ENCODE measurements around the gene BRD1.

BRD1 gene

DNA sequence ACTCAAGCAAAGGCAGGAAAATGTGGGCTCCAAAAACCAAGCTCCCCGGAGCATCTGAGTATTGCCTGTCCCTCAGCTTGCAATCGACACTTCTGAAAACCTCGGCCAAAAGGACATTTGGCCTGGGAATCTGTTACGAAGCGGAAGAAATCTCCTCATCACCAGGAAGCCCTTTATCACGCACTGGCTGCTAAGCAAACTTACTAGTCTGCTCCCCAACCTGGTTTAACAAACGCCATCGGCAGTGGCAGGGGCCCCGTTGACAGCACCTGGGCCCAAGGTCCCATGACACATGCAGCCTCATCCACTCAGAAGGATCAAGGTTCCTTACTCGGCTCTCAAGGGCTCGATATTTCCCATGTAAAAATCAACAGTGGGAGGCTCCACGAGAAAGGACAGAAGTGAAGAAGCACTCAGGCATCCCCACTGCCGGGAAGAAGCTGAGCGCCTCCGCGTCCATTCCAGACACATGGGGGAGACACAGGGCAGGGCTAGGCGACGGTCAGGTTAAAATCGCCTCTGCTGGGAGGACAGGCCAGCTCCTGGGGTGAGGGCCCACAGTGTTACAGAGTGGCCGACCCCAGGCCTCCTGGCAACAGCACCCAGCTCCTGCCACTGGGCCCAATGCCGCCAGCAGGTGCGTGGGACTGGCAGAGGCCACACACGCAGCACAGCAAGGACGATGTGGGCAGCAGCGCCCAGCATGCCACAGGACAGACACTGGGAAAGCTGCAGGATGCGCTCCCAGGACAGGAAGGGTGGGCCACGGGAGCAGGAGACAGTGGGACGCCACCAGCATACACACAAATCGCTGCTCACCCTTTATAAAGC is 27.1 kb downstream of the BRD1 start:
- no peak for DNase-seq

DNA sequence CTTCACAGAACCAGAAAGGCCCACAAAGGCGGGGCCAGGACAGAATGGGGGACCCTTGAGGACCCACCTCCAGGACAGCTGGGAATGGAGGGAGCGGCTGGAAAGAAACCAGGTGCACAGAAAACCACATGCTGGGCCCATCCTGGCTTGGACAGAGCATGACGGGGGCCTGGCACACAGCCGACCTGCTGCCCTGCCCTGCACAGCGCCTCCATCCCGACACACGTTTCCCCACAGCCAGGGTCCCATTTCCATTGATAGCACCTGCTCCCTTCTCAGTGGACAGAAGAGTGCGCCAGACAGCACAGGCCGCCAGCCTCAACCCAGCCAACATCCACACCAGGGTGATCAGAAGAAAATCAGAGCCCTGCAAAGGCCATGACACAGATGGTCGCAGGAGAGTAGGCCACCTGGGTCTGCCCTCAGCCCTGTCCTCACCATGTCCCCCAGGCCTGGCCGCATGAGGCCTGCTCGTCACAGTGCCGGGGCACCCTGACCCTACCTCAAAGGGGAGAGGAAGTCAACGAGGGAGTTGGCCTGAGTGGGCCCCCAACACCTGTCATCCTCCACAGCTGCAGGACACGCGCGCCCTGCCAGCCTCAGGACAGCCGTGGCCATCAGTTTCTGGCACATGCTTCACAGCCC is 28.1 kb downstream of the BRD1 start:
- DNase-seq: no peak

DNA sequence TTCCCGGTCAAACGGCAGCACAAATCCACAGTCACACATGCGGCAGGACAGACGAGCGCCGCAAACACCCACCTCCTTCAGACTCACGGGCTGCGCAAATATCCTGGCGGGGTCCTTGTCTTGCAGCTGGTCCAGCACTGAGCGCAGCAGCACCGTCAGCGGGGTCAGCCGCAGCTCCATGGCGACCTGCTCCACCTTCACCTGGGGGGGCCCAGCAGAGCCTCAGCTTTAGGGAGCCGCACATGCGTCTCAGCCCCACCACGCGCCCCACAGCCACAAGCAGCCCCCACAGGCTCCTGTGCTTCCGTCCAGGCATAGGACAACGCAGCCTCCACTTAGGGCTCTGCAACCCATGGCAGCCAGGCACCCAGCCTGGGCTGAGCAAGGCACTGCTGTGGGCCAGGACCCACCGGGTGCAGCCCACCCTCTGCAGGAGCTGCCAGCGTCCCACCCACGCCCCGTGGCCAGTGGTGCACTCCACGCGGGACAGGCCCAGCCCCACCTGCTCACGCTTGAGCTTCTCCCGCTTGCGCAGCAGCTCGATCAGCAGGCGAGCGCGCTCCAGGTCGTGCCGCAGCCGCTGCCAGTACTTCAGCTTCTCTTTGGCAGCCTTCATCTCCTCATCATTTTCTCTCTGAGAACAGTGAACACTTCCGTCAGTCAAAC is 29.1 kb downstream of the BRD1 start:
- DNase-seq: no peak

DNA sequence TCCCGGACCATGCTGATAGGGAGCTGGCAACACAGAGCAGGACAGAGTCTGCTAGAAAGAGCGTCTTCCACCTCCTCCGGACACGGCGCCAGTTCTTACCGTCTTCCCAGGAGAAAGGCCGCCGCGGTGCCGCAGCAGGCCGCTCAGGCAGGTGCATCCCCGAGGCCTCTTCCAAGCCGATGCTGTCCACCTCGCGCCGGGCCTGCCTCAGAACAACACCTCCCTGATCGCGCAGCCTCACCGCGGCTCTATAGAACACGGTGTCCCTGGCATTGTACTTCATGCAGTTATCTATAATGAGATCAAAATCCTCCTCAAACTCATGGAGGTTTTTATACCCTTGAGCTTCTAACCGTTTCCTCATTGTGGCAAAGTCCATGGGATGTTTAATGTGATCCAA is 30.0 kb downstream of the BRD1 start:
- no peak for DNase-seq

DNA sequence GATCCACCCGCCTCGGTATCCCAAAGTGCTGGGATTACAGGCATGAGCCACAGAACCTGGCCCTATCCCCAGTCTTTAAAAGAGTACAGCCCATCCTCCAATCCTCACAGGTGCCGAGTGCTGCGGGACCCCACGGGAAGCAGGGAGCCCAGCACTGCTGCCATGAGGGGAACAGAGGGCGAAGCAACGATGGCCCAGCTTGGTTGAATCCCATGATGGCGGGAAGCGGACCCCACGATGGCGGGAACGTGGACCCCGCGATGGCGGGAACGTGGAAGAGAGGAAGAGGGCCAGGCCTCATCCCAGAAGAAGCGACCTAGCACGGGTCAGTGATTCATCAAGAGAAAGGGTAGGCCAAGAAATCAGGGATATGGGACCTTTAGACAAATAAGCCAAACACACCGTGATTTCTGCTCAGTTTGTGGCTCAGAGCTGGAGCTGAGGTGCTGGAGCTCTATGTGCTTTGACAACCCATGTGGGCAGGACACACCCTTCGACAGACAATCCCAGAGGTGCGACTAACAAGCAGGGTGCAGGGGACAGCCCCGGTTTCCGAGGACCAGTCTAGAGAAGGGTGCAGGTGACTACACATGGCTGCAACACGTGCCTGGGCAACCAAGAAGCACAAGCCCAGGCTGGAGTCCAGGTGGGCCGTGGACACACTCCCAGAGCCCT is 30.9 kb downstream of the BRD1 start:
- no peak for DNase-seq

DNA sequence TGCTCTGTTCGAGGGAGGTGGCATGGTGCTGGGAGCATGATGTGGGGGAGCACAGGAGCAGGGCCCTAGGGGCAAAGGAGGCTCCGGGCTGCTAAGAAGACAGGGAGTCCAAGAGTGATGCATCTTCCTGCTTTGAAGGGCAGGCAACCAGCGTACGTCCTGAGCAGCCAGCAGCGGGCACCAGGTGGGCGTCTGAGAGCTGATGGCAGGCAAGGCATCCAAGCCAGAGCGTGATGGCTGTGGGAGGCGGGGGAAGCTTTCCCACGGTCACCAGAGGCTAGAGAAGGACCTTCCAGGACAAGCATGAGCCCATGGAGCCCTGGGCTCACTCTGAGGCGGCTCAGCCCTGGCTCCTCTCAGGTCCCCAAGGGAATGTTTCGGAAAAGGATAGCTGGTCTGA is 32.2 kb downstream of the BRD1 start:
- DNase-seq: no peak

DNA sequence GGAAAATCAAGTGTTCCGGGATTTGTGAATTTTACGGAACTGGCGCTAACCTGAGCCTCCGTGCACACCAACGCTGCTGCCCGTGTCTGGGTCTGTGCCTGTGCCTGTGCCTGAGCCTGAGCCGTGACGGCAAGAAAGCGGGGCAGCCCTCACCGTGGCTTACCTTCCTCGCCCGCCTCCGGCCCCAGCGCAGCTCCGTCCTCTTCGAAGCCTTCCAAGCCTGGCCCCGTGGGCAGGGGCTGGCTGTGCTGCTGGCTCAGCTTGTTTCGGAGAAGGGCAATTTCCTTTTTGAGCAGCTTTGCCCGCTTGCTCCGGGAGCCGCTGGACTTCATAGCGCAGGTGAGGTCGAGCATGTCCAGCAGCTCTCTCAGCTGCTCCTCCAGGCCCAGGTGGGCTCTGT is 33.8 kb downstream of the BRD1 start:
- DNase-seq: no peak

DNA sequence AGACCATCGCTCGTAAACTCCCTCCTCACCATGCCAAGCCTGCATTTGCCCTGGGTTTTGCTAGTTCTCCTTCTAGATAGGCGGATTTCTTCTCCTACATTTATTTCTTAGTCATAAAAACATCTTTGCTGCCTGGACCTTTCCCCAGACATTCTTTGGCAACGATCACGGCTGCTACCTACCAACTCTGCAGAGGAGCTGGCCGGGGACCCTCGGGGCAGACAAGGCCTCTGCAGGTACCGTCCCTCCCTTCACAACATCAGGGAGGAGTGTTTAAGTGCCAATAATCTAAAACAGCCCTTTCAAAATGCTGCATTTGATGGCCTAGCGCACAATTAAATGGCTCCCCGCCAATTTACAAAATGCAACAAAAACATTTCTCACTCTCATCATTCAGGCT is 34.4 kb downstream of the BRD1 start:
- DNase-seq: no peak

DNA sequence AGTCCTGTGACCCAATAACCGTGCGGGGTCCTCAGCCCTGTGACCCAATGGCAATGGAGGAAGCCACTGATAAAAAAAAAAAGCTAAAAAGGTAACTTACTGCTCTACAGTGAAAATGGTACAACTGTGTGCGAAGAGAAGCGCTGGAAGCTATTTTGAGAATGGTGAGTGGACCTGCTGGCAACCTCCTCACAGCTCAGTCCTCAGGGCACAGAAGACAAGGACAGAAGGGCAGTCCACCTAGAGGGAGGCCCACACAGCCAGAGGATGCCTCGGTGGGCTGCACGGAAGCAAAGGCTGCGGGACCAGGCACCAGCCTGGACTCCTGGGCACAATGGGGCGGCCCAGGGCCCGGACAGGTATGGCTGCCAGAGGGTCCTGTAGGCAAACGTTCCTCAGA is 35.6 kb downstream of the BRD1 start:
- no peak for DNase-seq

DNA sequence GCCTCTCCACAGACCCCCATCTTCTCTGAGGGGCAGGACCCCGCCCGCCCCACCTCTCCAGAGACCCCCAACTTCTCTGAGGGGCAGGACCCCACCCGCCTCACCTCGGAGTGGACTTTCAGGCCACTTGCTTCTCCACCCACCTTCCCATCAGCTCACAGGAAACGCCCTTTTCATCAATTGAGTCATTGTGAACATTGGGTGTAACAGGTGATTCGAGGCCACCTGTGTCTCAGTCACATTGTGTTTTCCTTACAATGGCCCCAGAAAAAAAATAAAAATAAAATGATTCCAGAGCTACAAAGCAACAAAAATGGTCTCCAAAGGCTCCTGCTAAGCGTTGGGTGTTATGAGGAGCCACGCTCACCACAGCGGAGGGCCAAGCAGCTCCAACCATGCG is 36.0 kb downstream of the BRD1 start:
- DNase-seq: no peak

DNA sequence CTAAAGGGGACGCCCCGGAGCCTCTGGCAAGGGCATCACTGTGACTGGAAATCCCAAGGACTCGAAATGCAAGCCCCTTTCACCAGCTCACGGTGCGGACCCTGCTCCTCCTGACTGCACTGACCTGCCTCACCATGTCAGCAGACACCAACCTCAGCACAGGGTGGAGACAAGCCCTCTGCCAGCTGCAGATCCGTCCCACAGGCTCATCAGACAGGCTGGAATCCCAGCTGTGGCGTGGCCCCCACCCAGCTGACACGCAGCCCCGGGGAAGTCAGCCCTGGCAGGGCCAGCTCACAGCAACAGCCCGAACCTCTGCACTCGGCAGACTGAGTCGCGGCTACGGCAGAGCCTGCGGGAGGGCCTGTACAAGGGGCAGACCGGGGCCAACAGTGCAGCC is 36.8 kb downstream of the BRD1 start:
- DNase-seq: no peak

DNA sequence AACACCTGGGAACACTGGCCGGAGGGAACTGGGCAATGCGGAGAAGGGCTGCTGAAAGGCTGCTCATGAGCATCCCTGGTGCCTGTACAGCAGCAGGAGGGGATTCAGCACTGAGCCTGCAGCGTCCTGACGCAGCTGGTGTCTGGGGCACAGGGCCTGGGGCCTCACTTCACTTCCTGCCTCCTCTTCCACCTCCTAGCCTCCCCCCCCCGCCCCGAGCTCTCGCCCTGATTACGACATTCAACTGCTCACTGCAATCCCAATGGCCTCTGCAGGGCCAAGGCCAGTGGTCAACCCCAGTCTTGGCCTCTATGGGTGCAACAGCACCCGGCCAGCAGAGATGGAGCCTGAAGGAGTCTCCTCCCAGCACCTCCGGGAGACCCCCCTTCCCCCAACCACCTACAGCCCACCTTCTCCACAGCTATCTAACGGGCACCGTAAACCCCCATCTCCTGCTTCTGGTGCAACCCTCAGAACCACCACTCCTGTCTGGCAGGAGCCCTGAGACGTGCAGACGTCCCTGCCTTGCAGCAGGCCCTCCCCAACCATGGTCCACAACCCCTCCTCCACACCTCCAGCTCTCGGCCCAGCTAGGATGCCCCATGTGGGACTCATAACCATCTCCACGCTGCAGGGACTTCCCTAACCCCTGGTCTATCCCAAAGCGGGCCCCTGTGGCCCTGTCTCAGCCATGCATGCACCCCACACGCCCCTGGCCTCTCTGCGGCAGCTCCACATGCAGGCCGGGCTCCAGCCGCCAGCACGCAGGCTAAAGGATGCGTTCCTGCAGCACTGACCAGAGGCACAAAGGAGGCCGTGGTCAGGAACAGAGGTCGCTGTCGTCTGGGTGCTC is 38.2 kb downstream of the BRD1 start:
- DNase-seq: peak; percentile 14

DNA sequence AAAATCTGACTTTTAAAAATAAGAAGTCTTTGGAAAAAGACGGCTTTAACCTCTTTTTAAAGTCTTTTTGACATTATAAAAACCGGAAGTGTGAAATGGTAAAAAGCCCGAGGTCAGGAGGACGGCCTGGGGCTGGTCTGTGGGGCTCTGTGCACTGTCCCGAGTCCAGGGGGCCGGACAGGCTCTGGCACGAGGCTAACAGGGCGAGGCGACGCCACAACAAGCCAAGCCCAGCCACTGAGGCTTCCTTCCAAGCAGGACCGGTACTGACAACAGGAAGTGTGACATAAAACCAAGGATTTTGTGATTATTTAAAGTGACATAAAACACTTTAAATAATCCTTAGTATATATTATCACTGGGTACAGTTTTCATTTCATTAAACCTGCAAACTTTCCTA is 39.2 kb downstream of the BRD1 start:
- no peak for DNase-seq

DNA sequence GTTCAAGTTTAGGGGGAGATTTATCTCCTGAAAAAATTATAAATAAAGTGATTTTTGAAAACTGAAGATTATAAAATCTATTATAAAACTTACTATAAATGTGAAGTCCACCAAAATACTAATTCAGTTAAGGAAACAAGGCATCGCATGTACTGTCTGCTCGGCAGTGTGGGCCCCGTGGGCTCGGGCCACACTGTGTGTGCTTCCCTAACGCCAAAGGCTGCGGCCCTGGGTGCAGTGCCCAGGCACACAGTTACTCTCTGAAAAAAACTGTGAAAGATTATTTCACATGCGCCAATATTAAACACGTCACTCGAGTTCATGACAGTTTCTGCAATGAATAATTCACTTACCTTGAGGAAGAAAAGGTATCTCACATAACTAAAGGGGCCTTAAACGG is 39.8 kb downstream of the BRD1 start:
- DNase-seq: no peak

DNA sequence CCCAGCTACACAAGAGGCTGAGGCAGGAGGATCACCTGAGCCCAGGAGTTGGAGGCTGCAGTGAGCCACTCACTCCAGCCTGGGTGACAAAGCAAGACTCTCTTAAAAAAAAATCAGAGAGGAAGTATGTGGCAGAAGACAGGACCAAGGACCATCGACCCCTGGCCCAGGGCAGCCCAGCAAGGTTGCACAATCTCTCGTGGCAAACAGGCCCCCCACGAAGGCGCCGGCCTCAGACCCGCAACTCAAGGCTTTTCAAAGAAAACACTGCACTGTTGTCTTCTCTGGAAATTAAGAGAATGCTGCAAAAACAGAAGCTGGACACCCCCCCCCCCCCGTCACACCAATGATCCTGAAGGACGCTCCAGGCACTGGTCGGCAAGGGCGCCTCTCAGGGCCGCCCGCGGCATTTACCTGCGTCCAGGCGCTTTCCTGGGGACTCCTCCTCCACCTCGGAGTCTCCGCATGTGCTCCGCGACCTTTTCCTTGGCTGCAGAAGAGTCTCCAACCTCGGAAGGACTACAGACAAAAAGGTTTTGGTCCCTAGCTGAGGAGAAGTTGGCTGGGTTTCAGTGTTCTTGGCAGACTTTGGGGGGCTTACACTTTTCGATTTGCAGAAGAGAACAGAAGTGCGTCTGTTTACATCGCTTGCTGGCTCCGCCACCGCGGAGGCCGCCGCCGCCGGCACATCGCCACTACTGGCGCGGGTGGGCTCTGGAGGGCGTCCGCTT is 40.5 kb downstream of the BRD1 start:
- no peak for DNase-seq

DNA sequence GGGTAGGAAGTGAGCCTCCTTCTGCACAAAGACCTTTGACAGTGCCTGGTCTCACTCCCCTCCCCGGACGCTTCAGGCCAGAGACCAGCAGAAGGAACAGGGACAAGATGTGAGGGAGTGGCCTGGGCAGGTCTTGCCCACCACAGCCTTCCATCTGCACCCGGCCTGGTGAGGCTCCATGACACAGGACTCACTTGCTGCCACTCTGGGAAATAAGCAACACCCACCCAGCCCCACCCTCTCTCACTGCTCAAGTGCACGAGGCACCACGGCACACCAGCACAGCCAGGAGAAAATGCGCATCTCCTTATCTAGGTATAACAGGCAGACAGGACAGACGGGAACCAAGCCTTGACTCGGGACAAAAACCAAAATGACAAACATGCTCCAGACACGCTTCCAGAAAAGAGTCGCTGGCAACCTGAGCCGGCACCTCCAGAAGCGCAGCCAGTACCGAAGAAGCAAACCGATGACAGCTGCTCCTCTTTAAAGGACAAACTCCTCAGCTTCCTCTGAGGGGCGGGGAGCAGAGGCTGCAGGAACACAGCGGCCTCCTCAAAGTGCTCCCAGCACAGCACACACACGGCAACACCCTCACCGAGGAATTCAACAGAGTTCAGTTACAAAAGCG is 41.7 kb downstream of the BRD1 start:
- DNase-seq: no peak

DNA sequence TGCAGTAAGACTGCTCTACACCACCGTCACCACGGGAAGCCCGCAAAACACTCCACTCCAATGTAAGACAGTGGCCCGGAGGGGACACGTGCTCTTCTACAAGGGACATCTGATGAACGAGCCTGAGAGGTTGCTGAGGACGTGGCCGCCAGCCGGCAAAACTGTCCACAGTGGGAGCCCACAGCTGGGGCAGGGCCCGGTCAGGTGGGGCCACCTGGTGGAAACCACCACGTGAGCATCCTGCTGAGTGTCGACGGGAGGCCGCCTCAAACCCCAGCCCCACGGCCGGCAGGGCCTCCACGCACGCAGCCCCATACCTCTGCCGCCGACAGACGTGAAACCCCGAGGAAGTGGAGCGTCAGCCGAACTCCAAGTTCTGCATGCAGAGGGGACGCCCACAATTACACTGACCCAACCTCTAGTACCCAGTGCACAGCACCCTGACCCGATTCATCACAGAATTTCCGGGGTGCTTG is 42.6 kb downstream of the BRD1 start:
- DNase-seq: no peak

DNA sequence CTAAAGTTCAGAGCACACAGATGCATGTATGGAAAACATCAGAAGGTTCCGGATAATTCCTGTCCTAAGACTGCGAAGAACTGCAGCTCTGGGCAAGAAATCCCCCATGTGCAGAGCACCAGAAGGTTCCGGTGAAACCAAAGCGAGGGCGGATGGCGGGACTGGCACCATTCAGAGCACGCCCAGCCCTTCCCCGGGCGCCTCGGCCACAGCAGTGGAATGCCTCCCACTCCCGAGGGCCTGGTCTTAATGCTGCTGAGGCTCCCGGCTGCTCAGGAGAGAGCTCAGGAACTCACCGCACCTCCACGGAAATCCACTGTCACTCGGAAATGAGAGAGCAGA is 43.1 kb downstream of the BRD1 start:
- no peak for DNase-seq

DNA sequence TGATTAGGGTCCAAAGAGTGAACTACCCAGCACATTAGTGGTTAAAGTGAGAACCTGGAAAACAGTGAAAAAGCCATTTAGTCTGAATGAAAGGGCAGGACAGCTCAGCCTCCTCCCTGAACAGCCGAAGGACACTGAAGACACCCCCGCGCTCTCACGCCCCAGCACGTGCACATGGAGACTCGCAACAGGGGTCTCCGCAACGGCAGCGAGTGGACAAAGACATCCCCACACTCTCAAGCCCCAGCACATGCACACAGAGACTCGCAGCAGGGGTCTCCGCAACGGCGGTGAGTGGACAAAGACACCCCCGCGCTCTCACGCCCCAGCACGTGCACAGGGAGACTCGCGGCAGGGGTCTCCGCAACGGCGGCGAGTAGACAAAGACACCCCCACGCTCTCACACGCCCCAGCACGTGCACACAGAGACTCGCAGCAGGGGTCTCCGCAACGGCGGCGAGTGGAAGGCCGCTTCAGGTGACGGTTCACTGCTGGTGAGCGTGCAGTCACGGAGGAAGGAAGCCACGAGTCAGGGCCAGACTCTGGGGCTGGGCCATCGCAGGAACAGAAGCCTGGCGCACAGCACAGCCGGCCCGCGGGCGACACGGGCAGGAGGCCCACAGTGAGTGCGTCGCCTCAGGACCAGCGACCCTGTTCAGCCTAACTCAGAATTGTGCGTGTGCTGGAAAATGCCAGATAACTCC is 43.6 kb downstream of the BRD1 start:
- no peak for DNase-seq

DNA sequence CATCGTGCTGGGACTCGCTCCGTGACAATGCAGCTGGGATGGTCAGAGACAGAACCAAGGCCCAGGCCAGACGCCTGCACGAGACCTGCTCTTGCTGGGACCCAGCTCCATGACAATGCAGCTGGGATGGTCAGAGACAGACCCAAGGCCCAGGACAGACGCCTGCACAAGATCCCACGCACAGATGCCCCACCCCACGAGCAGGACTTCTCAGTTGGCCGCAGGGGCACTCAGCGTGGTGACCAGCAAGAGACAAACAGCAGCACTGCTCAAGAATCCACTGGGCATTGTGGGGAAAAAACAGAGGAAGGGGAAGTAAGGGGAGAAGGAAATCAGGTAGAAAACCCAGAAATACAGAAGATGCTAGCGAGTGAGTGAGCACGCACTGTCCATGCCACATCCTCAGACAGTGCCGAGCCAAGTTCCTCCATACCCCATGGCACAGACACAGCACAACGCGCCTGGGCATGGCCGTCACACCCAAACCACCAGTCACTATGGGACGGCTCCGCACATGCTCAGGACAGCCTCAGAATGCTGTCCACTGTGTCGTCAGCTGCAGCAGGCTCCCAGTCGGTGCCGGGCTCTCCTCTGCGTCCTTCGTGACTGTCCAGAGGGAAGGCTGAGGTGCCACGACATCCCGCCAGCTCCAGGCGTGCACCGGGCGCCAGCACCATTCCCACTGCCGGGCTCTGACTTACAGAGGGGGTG is 44.5 kb downstream of the BRD1 start:
- no peak for DNase-seq

Measured in effector CD8-positive, alpha-beta T cell (primary cell).